Right forelimb (tissue), 1 donor: ENCODE measurements around the gene MOV10.

Source experiments
- DNase-seq: peaks from one replicate; pipeline ENCODE4 v3.0.0-alpha.2; 2018

MOV10 gene

GRCh38 chr1:112743174-112744008 lies 68.9 kb downstream of the MOV10 start:
- DNase-seq, result no peak

GRCh38 chr1:112744009-112744578 lies 69.6 kb downstream of the MOV10 start:
- DNase-seq, result peak; percentile 61

GRCh38 chr1:112748396-112748795 lies 73.9 kb downstream of the MOV10 start:
- DNase-seq, result no peak
